GM23248 (cell line): ENCODE results near the gene TNIK.

ENCODE experiments used
- EZH2 ChIP-seq: fragments of 200-600 bp; sonication (generic); IDR thresholded peaks from 2 replicates; pipeline ENCODE4 v1.6.1; 2018; ENCODE audit warnings: antibody characterized with exemption, mild to moderate bottlenecking; ENCODE audit not compliant: insufficient read depth, poor library complexity, severe bottlenecking
- EZH2phosphoT487 ChIP-seq: fragments of 200-600 bp; sonication (generic); IDR thresholded peaks from 2 replicates; pipeline ENCODE4 v1.6.1; 2018; ENCODE audit warnings: antibody characterized with exemption, moderate library complexity, mild to moderate bottlenecking, low read depth; ENCODE audit not compliant: insufficient read depth

DNA sequence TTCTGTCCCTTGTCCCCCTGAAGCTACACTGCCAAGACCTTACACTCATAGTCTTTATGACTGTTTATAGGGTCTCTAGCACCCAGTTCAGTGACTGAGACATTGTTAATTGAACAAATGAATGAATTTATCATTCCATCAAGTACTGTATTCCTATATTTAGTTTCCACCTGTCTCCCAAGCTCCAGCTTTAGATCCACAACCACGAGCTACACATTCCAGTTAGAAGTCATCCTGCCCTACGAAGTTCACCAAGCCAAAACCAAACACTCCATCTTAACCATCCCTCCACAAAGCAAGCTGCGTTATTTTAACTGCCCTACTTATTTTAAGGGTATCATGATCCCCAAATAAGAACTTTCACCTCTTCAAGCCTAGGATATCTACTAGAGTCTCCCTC, 31.3 kb downstream of the TNIK start:
- TF ChIP-seq EZH2 = no peak
- TF ChIP-seq EZH2phosphoT487 = no peak
